Natural killer cell (primary cell): ENCODE results near the gene GCN1. TPM values are rescaled to one million over a fixed set of nuclear protein-coding genes. Genes with fewer than 3 reads are reported as not detected.

ENCODE experiments used
- ATAC-seq, 3 donors: fragments of 150-1000 bp in 2 of 3; fragments of 200-7000 bp in 1 of 3; cut with Tn5 transposase; 1 replicate in 1 of 3; 2 replicates in 2 of 3; pipeline ENCODE4 v1.10.0; 2021; ENCODE audit warnings: mild to moderate bottlenecking in 2 of 3, moderate library complexity in 2 of 3
- DNase-seq, 2 donors: peaks; one replicate each; pipeline versions ENCODE4 v3.0.0 to v3.0.0-alpha.2; 2013 to 2021; ENCODE audit warnings: mixed read lengths in 1 of 2
- H3K27ac ChIP-seq: one replicate; pipeline ENCODE4 v1.5.1; 2013; ENCODE audit warnings: mild to moderate bottlenecking, low read length
- H3K27me3 ChIP-seq: one replicate; pipeline ENCODE4 v1.6.1; 2013; ENCODE audit warnings: low read length; ENCODE audit not compliant: control insufficient read depth, insufficient read depth
- H3K36me3 ChIP-seq: one replicate; pipeline ENCODE4 v1.6.1; 2013; ENCODE audit warnings: low read length; ENCODE audit not compliant: control insufficient read depth, insufficient read depth
- H3K4me1 ChIP-seq: one replicate; pipeline ENCODE4 v1.6.1; 2013; ENCODE audit warnings: low read length; ENCODE audit not compliant: control insufficient read depth, insufficient read depth
- H3K4me3 ChIP-seq: one replicate; pipeline ENCODE4 v1.5.1; 2013; ENCODE audit warnings: low read length
- H3K9me3 ChIP-seq: one replicate; pipeline ENCODE4 v1.6.1; 2013; ENCODE audit warnings: low read length; ENCODE audit not compliant: control insufficient read depth, insufficient read depth
- H3K27ac Mint-ChIP-seq, 2 donors: one replicate each; pipeline ENCODE4 v1.8.0; 2022; ENCODE audit warnings: mild to moderate bottlenecking in 2 of 2, mixed read lengths in 2 of 2, moderate library complexity in 1 of 2
- H3K27me3 Mint-ChIP-seq, 2 donors: one replicate each; pipeline ENCODE4 v1.8.0; 2022; ENCODE audit warnings: low read depth in 2 of 2, mixed read lengths in 2 of 2
- H3K36me3 Mint-ChIP-seq: one replicate; pipeline ENCODE4 v1.8.0; 2022; ENCODE audit warnings: mixed read lengths
- H3K4me1 Mint-ChIP-seq, 2 donors: one replicate each; pipeline ENCODE4 v1.8.0; 2022; ENCODE audit warnings: mixed read lengths in 2 of 2
- H3K4me3 Mint-ChIP-seq: one replicate; pipeline ENCODE4 v1.8.0; 2022; ENCODE audit warnings: mild to moderate bottlenecking, moderate library complexity, mixed read lengths
- H3K9me3 Mint-ChIP-seq, 2 donors: one replicate each; pipeline ENCODE4 v1.8.0; 2022; ENCODE audit warnings: mixed read lengths in 2 of 2
- CTCF ChIP-seq: fragments of 200-600 bp; IDR thresholded peaks from one replicate; pipeline ENCODE4 v1.8.0; 2022; ENCODE audit warnings: antibody characterized with exemption
- WGBS: methylation state at CpG from one replicate; pipeline ENCODE4 v1.1.7; 2013; ENCODE audit warnings: missing lambda C conversion rate; ENCODE audit not compliant: insufficient coverage; 5-methylcytosine and 5-hydroxymethylcytosine counted together
- intact Hi-C: fragments of 100-400 bp; cut with micrococcal nuclease; formaldehyde crosslinking; loops from one replicate; pipeline ENCODE4 v1.14.2; 2022
- total RNA-seq, 4 donors: library from RNA; stranded (reverse); fragments of 120-200 nt in 1 of 4; gene quantifications; one replicate each; pipeline versions ENCODE4 v1.2.3 to v1.2.4, GENCODE V29; 2013 to 2022

The GCN1 gene
- total RNA-seq, 3 donors from 2014 or later (not counting 1 experiment from before 2014, with no cell fraction given) = 119 to 141 (median 120) TPM

- TF ChIP-seq CTCF = no peak
- Histone ChIP-seq H3K4me1 (peaks cover 55% of the 10 kb centered on the region), H3K27ac (no peak overlapping the region), H3K36me3 (peaks cover 12% of the 10 kb centered on the region), H3K9me3 (no peaks in the 10 kb centered on the region), H3K27me3 (no peaks in the 10 kb centered on the region), H3K4me3 (no peak overlapping the region)
- DNase-seq (no peak), ATAC-seq (no peak)
- WGBS = 82% methylated on average over 9 of the region's 10 CpGs
- peak overlapping the region; percentile 80 to 92 for H3K27ac Mint-ChIP-seq
- intact Hi-C loops = no loop called here
- no peaks in the 10 kb centered on the region for H3K36me3 Mint-ChIP-seq
- H3K27me3 Mint-ChIP-seq = no peaks in the 10 kb centered on the region
- H3K4me1 Mint-ChIP-seq = peaks cover 54 to 66% of the 10 kb centered on the region in 2 donors
- H3K9me3 Mint-ChIP-seq = no peaks in the 10 kb centered on the region
- peak overlapping the region; percentile 84 for H3K4me3 Mint-ChIP-seq
Observed at GRCh38 chr12:120109570-120110267, 84.8 kb downstream of the GCN1 start.

DNA sequence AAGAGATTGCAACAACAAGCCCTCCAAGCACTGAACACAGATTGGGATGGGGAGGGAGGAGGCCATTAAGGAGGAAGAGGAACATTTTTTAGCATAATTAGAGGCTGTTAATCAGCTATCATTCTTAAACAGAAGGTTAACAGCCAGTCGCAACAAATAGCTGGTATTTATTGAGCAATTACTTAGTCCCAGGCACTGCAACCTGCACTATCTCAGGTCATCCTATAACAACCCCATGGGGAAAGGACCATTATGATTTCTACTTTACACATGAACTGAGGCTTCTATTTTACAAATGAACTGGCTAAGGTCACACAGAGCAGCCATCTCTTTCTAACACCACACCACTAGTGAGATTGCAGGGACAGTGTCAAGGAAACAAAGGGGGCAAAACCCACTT lies 88.4 kb downstream of the GCN1 start:
- Mint-ChIP-seq H3K27me3 (no peaks in the 10 kb centered on the region), H3K4me3 (no peak overlapping the region), H3K9me3 (no peaks in the 10 kb centered on the region), H3K36me3 (no peaks in the 10 kb centered on the region), H3K27ac (no peak overlapping the region), H3K4me1 (peaks cover 44 to 49% of the 10 kb centered on the region in 2 donors)
- intact Hi-C loops = no loop called here
- H3K27ac ChIP-seq = no peak overlapping the region
- H3K4me3 ChIP-seq = no peak overlapping the region
- ATAC-seq (no peak), DNase-seq (no peak)
- peaks cover 41% of the 10 kb centered on the region for H3K36me3 ChIP-seq
- no peak for TF ChIP-seq CTCF
- H3K9me3 ChIP-seq = no peaks in the 10 kb centered on the region
- H3K27me3 ChIP-seq = no peaks in the 10 kb centered on the region
- H3K4me1 ChIP-seq = peaks cover 48% of the 10 kb centered on the region
- 100% methylated on average over 1 of the region's 1 CpG for WGBS

GRCh38 chr12:120103371-120103770 lies 91.1 kb downstream of the GCN1 start:
- Mint-ChIP-seq H3K36me3 (no peaks in the 10 kb centered on the region), H3K4me3 (no peak overlapping the region), H3K4me1 (peaks cover 24 to 41% of the 10 kb centered on the region in 2 donors), H3K27me3 (no peaks in the 10 kb centered on the region), H3K27ac (no peak overlapping the region), H3K9me3 (no peaks in the 10 kb centered on the region)
- no peaks in the 10 kb centered on the region for H3K27me3 ChIP-seq
- no peak overlapping the region for H3K27ac ChIP-seq
- intact Hi-C loops = no loop called here
- WGBS = 98% methylated on average over 13 of the region's 13 CpGs
- ATAC-seq (no peak), DNase-seq (no peak)
- no peak overlapping the region for H3K4me3 ChIP-seq
- H3K4me1 ChIP-seq = peaks cover 33% of the 10 kb centered on the region
- H3K36me3 ChIP-seq = peaks cover 56% of the 10 kb centered on the region
- TF ChIP-seq CTCF = no peak
- no peaks in the 10 kb centered on the region for H3K9me3 ChIP-seq

DNA sequence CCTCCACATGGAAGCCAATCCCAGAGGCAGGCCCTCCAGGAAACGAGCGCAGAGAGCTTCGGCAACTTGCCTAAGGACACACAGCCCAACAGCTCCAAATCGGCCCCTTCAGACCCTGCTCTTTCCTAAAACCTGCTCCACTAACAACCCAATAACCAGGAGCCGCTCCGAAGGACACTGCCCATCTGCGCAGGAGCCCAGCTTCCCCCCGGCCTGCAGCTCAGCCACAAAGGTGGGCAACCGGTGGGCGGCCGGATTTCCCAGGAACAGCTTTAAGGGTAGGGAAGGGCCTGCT lies 91.5 kb downstream of the GCN1 start:
- Mint-ChIP-seq H3K9me3 (no peaks in the 10 kb centered on the region), H3K4me1 (peaks cover 20 to 37% of the 10 kb centered on the region in 2 donors), H3K27me3 (no peaks in the 10 kb centered on the region), H3K4me3 (no peak overlapping the region), H3K27ac (no peak overlapping the region), H3K36me3 (no peaks in the 10 kb centered on the region)
- DNase-seq (no peak), ATAC-seq (no peak)
- Histone ChIP-seq H3K9me3 (no peaks in the 10 kb centered on the region), H3K27me3 (no peaks in the 10 kb centered on the region), H3K4me3 (no peak overlapping the region), H3K4me1 (peaks cover 33% of the 10 kb centered on the region), H3K36me3 (peaks cover 60% of the 10 kb centered on the region), H3K27ac (no peak overlapping the region)
- intact Hi-C loops = no loop called here
- TF ChIP-seq CTCF = no peak
- WGBS = 98% methylated on average over 11 of the region's 11 CpGs
